Breast epithelium (tissue), 3 donors: ENCODE results near the gene TAGAP.

Experiments used
- POLR2A ChIP-seq: fragments of 450-650 bp; IDR thresholded peaks from one replicate; pipeline ENCODE4 v1.6.1; 2016; ENCODE audit warnings: antibody characterized with exemption, mild to moderate bottlenecking, moderate library complexity
- POLR2AphosphoS5 ChIP-seq, 3 donors: sonication (generic); formaldehyde crosslinking; IDR thresholded peaks; one replicate each; pipeline ENCODE4 v1.6.1; 2017; ENCODE audit warnings: antibody characterized with exemption in 3 of 3
- TF ChIP-seq, protein P1 (sequence below), 3 donors: fragments of 450-650 bp; IDR thresholded peaks; one replicate each; pipeline ENCODE4 v1.5.1; 2016 to 2017; ENCODE audit warnings: antibody characterized with exemption in 3 of 3, mild to moderate bottlenecking in 3 of 3, moderate library complexity in 3 of 3

- TF ChIP-seq, protein P1, sequence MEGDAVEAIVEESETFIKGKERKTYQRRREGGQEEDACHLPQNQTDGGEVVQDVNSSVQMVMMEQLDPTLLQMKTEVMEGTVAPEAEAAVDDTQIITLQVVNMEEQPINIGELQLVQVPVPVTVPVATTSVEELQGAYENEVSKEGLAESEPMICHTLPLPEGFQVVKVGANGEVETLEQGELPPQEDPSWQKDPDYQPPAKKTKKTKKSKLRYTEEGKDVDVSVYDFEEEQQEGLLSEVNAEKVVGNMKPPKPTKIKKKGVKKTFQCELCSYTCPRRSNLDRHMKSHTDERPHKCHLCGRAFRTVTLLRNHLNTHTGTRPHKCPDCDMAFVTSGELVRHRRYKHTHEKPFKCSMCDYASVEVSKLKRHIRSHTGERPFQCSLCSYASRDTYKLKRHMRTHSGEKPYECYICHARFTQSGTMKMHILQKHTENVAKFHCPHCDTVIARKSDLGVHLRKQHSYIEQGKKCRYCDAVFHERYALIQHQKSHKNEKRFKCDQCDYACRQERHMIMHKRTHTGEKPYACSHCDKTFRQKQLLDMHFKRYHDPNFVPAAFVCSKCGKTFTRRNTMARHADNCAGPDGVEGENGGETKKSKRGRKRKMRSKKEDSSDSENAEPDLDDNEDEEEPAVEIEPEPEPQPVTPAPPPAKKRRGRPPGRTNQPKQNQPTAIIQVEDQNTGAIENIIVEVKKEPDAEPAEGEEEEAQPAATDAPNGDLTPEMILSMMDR (IDR thresholded peaks at IDR 0.05): no peak
- no peak for TF ChIP-seq POLR2A
- no peak for TF ChIP-seq POLR2AphosphoS5 (IDR thresholded peaks at IDR 0.05)
Observed at GRCh38 chr6:159066483-159066882, 21.7 kb upstream of the TAGAP start.
